Loucy (cell line): ENCODE results near the gene ITGB6.

Experiments
- CTCF ChIP-seq: fragments of 200-600 bp; sonication (generic); conservative IDR thresholded peaks from 2 replicates; pipeline ENCODE4 v1.5.1; 2014; ENCODE audit warnings: mild to moderate bottlenecking, antibody characterized with exemption, low read length
- EZH2phosphoT487 ChIP-seq: fragments of 200-600 bp; IDR thresholded peaks from 2 replicates; pipeline ENCODE4 v1.6.1; 2018; ENCODE audit warnings: antibody characterized with exemption, mild to moderate bottlenecking, moderate library complexity, borderline replicate concordance

- no peak for TF ChIP-seq CTCF
- TF ChIP-seq EZH2phosphoT487: no peak
These were observed 73.3 kb downstream of the ITGB6 start for GRCh38 chr2:160126756-160127155.
